Activated T-cell treated with anti-CD3 and anti-CD28 coated beads for 24 hours (primary cell): ENCODE data around the gene TCAIM.

ENCODE experiments used
- DNase-seq: peaks from one replicate; pipeline ENCODE4 v3.0.0-alpha.2; 2020; ENCODE audit warnings: low read depth

Gene TCAIM, protein sequence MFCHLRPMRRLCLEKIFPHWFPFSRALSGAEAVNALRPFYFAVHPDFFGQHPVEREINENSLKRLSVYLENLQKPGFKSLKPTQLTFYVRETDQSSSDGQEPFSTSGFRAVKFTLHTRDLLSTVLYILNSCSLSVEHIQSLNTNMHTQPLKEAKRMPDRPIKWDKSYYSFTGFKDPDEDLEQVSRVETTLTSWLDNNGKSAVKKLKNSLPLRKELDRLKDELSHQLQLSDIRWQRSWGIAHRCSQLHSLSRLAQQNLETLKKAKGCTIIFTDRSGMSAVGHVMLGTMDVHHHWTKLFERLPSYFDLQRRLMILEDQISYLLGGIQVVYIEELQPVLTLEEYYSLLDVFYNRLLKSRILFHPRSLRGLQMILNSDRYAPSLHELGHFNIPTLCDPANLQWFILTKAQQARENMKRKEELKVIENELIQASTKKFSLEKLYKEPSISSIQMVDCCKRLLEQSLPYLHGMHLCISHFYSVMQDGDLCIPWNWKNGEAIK

DNA sequence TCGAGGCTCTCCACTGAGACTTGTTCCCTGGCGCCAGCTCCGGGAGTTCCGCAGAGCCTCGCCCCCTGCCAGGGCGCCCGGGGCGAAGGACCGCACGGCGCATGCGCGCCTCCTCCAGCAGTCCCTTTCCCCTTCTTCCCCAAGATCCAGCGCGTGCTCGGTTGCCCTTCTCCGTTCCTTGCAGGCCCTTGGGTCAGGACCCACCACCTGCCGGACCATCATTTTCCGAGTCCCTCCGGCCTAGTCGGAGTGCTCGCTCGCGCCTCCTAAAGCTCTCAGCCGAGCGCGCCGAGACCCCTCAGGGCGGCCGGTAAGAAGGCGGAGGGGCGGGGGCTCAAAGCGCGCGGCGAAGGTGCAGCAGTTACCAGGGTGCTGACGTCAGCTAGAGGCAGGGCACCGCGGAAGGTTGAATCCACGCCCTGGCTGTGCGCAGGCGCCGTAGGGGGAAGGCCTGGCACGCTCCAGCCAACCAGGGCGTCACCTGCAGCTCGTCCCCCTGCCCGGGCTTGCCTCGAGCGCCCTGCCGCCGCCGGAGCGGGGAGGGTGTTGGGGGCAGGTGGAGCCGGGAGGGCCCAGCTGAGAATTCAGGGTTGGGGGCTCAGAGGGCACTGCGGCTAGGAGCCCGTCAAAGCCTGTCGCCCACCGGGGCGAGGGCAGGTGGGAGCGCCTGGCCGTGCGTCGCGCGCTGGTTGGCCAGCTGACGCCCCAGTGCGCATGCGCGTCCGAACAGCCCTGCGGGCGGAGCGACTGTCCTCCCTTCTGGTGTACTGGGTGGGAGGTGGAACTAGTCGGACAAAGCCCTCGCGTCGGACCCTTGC is at the start of gene TCAIM:
TSS of gene TCAIM (plus strand) at position 757 of the 818 bp plus-strand sequence. CDS start 16,017 bp downstream, outside the sequence.
- DNase-seq = peak; percentile 98

DNA sequence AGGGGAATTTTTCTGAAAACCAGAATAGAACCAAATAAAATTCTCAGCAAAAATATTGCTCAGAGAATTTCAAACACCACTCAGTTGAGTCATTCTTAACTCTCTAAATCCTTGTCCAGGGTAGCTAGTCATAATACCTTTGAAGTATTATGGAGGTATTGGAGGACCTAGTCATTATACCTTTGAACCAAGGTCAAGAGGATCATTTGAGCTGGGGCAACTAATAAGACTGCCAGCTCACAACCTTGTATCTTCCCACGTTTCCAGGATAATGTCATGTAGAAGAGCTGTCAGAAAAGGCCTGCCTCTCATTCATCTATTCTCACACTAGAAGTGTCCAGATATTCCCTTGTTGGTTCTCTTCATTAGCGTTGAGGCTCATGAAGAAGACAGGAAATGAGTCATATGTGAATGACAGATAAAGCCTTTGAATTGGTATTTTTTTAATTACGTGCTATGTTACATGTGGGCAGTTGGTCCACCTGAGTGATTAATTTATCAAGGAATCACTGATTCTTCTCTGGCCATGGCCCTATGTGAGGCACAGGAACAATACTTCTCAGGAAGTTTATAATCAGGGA is 48.6 kb upstream of the TCAIM start:
- no peak for DNase-seq

DNA sequence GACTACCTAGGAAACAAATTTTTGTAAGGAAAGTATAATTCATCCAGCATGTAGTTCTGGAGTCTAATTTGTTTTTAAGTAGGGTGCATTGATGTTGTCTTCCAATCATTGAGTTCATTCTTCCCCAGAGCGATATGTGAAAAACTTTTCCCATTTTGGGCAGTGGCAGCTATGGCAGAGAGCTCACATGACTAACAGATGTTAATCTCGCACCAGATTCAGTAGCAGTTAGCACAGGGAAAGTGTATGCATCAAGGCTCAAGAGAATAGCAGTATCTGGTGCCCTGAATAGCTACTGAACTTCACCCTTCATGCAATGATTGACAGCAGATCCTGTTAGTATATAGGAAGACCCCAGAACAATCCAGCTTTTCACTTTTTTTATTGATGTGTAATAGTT is 46.3 kb upstream of the TCAIM start:
- DNase-seq = no peak

DNA sequence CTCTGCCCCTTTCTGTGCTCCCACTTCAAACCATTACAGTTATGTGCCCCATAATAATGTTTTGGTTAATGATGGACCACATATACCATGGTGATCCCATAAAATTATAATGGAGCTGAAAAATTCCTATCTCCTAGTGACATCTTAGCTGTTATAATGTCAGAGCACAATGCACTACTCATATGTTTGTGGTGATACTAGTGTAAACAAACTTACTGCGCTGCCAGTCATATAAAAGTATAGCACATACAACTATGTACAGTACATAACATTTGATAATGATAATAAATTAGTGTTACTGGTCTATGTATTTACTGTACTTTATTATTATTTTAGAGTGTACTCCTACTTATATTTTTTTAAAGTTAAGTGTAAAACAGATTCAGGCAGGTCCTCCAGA is 45.6 kb upstream of the TCAIM start:
- no peak for DNase-seq

DNA sequence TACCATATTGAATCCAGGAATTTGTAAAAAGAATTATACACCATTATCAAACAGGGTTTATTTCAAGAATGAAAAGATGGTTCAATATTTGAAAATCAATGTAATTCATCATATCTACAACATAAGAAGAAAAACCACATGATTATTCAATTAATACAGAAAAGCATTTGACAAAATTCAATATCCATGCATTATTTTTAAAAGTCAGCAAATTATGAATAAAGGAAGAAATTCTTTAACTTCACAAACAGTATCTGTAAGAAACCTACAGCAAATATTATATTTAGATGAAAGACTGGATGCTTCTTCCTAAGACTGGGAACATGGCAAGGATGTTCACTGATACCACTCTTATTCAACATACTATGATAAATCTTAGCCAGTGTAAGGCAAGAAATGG is 41.3 kb upstream of the TCAIM start:
- no peak for DNase-seq

DNA sequence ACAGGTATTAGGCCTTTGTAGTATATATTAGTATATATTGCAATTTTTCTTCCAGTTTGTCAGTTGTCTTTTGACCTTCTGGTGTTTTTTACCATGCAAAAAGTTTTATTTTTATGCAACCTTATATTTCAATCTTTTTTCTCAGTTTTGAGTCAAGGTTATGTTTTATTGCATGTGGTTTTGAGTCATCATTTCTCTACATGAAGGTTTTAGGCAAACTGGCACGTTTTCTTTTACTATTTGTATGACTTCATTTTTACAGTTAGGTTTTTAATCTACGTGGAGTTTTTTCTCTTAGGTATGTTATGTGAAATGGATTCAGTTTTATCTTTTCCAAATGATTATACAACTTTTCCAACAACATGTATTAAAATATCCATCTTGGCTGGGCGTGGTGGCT is 36.8 kb upstream of the TCAIM start:
- no peak for DNase-seq

DNA sequence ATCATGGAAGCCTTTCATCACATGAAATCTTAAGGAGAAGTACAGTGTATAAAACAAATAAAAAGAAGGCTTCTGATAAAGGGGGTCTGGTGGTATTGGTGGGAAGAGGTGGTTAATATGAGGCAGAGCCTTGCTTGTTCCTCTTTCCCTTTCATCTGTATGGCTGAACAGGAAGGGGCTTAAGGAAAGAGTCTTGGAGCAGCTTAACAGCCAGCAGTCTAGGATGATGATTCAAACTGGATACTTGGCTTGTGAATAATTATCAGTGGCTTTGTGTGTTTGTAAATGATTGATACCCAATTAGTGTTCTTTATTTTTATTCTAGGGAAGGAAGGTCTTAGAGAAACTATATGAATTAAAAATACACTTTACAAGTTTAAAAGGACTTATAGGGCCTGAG is 29.1 kb upstream of the TCAIM start:
- no peak for DNase-seq

DNA sequence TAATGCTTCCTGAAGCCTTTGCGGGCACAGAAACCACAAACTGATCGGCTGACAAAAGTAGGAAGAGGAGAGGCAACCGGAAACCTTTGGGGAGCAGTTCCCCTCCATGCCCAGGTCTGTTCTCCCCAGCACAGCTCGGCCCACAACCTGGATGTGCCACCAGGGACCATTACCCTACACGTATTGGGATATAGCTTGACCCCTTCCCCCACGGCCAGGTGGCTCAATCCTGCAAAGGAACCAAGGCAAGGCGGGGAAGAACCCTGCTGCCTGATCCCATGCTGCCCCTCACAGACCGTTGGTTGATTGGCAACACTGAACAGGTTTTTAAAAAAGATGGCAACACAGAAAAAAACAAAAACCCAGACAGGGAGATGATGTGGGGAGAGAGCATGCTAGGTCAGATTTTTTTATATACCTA is 19.7 kb upstream of the TCAIM start:
- DNase-seq = no peak

DNA sequence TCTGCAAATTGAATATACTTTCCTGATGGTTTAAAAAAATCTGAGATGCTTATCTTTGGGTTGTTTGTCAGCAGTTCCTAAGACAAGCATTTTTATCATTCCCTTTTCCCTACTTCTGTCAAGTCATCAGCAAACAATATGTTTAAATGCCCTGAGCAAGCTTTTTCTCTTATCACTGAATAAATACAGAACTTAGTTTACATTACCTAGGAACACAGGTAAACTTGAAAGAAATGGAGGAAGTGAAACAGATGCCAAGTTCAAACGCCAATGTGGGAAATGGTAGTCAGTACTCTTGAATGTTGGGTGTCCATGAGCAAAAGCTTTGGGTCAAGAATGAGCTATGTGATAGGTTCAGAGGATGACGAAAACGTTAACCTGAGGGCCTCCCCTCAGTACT is 17.2 kb upstream of the TCAIM start:
- DNase-seq = no peak

DNA sequence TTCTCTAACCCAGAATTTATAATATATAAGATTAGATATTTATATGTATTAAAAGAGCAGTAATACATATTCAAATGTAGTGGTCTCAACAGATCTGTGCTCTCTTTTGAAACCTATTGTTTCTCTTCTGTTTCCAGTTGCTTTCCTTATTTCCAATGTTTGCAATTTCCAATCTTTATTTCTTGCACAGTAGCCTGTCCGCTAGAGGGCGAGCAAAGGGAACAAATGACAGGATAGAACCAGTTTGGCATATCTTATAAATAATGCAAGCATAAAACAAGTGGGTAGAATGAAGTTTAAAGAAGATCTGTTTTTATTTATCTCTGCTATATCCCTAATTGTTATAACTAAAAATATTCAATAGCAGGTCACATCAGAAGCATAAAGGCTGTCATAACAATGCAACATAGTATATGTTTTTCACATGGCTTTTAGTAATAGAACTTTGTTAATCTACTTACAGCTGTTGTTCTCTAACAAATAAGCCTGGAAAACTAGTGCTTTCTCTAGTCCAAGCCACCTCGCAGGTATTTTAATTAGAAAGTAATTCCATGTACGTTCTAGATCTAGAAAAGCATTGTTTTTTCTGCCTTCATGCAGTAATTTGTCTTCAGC is 15.1 kb upstream of the TCAIM start:
- DNase-seq = peak; percentile 24

DNA sequence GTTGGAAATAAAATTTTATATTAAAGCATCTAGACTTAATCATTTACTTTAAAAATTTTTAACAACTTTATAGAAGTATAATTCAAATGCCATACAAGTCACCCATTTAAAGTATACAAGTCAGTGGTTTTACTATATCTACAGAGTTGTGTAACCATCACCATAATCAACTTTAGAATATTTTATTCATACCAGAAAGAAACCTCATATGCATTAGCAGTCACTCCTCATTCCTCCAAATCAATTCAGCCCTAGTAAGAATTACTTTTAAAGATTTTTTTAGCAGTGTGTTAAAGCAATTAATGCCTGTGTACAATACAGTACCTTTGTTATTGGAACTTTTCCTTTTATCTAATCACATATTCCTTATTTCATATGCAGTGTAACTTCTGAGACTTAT is 14.0 kb upstream of the TCAIM start:
- no peak for DNase-seq

DNA sequence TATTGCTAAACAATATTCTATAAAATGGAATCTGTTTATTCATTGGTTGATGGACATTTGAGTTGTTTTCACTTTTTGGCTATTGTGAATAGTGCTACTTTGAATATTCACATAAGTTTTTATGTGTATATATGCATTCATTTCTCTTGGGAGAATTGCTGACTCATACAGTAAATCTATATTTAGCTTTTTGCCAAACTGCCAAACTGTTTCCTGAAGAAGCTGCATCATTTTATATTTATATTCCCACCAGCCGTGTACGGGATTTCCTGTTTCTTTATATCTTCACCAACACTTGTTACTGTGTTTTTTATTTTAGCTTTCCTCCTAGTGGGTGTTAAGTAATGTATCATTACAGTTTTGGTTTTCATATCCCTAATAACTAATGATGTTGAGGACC is 12.5 kb upstream of the TCAIM start:
- DNase-seq = no peak

DNA sequence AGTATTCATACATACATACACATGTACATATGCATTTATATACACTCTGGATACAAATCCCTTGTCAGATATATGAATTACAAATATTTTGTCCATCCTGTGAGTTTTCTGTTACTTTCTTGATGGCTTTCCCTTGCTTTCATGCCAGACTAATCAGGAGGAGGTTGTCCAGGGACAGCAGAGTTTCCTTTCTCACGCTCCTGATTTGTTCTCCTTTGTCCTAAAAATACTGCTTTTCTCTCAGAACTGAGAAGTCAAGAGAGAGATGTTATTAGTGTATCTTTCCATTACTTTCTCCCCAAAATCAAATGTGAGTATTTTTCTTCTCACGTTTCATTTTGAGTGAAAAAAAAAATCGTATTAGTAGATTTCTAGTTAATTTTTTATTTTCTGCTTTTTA is 12.1 kb upstream of the TCAIM start:
- no peak for DNase-seq

DNA sequence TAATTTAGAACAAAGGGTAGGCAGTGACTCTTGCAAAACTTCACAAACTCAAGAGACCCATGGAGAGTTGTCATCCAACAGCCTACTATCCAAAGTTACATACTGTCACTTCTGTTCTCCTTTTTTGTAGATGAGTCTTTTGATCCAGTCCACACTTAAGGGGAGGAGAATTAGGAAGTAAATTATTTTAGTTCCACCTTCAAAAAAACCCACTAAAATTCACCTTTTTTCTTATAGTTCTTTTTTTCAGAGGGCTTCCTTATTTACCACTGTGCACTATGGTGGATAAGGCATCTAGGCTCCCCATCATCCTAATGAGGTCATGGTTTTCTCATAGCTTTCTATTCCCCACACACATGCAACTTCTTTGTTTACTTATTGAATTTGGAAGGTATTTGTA is 8.6 kb upstream of the TCAIM start:
- no peak for DNase-seq

DNA sequence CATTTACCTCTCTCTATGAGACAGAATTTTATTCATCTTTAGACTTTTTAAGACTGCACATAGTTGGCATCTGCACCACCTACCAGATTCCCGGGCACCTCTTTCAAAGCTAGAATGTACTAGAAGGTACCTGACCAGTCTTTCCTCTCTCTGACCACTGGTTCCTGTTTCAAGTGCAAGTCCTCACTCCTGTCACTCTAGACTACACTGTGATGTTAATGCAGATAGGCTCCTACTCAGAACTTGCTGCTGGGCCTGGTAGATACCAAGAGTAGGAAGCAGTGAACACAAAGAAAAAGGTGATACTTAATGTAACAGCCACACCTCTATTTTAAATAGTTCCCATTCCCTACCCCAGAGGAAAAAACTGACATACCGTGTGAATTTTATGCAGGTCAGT is 8.1 kb upstream of the TCAIM start:
- no peak for DNase-seq

DNA sequence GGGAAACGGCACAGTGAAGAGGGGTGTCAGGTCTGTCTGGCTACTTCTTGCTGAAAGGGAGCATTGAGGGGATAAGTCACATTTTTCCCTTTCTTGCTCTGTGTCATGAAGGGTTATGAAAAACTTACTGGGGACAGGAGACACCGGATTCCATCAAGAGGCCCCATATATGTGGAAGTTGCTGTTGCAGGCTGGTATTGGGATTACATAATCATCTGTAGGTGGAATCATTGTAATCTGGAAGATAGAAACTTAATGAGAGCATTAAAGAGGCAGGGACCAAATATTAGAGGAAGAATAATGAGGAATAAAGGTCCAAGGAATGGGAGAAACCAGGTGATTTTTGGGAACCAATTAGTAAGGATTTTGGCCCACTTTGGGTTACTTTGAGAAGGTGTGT is 4.2 kb upstream of the TCAIM start:
- DNase-seq = no peak

DNA sequence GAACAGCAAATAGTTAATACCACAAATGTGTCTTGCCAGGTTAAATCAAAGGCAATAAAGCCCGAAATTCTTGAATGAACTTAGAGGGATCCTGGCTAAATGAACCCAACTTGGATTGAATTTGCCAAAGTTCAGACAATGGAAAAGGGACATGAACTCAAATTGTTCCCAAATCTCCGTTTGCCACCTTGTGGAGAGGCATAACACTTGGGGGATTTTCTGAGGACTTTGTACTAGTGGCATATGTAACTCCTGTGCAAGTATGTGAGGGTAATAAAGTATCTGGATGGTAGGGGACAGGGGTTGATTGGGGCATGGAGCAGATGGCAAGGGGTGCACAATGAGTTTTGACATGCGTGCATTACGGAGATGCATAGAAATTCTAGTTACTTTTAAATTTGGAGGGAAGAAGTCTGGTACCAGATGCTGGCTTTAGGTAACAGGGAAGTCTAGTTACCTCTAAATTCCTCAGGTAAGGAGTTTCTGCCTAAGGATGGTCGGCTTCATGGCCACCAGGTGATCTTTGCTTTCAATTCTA is 1.2 kb upstream of the TCAIM start:
- no peak for DNase-seq

DNA sequence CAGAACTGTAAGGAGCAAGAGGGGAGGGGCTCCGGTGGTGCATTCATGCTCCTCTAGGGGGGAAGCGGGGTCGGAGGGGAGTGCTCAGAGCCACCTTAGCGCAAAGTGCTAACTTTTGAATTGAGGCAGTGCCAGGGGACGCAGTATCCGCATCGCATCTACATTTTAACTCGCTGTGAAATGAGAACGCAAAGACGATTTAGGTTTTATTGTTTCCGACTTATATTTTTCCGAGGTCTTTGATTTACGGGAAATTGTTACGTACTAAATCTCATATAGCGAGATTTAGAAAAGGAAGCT is 212 bp downstream of the TCAIM start:
- DNase-seq = no peak

DNA sequence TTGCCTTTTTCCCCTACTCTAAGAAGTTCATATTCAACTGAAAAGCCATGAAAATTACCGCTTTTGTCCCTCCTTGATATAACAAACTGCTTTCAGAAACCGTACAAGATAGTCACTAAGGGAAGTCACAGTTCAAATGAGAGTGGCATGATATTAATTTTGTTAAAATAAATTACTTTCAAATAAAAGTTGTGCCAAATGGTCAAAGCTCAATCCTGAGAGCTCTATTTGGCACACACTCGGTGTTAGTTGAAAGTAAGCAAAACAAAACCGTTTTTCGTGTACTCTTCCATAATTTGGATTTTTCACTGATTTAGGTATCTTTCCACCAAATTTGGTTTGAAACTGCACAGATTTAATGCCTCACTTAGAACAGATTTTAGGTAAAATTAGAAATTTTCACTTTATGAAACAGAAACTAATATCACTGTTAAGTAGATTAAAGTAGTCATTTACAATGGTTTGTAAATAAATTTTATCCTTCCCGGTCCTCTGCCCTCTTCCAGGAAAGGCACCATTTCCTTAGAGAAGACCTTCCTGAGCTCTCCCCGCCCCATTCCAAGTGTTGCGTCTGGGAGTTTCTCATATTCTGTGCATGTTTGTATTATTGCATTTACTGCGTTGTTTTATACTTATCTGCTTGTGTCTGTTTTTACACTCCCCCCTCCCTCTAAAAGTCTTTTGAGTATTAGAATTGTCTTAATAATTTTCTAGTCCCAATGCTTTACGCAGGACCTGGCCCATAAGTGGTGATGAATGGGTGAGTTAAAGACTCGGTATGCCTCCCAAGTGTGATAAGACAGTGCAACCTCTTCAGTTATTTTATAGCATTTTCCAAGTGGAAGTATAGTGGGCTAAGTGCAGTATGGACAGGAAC is 853 bp downstream of the TCAIM start:
- DNase-seq = no peak

DNA sequence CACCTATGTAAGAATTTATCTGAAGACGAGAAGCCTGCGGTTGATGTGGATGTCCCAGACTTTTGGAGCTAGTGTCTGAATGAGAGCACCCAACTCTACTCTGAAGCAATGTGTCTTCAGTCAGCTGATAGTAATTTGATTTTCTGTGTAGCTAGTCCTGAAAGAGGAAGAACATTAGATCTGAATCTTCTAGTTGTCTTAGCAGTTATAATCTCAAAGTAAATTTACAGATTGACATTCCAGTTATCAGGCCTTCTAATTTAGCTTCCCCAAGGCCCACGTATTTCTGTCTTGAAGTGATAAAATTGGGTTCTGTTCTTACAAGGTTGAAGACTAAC is 1.5 kb downstream of the TCAIM start:
- no peak for DNase-seq

DNA sequence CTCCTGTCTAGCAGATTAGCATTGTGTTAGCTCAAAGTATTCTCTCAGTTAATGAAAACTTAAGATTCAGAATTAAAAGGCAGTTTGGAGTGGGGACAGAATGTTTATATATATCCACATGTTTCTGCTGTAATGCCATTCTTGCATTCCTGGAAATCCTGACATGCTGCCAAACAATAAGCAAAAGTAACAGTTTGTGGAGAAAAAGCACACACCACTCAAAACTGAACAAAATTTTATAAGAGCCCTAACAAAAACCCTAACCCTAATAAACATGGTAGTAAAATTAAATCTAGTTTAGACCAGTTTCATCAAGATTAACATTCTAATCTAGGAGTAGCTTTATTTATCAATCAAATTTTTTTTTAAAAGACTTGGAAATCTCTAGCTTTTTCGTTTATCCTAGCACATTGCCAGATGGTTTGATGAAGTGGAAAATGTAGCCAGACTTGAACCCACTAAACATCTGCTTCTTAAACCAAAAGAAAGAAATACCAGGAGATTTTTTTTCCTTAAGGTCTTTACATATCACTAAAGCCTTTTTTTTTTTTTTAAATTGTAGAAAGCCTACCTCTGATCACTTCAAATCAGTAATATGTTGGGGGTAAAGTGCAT is 3.7 kb downstream of the TCAIM start:
- DNase-seq = no peak
